ENCODE results near the gene MXRA8. TPM values are rescaled to one million over a fixed set of nuclear protein-coding genes. Genes with fewer than 3 reads are reported as not detected.

MXRA8 gene
- total RNA-seq, 2 experiments from 2014 or later, result 1.6 to 2.9 TPM

DNA sequence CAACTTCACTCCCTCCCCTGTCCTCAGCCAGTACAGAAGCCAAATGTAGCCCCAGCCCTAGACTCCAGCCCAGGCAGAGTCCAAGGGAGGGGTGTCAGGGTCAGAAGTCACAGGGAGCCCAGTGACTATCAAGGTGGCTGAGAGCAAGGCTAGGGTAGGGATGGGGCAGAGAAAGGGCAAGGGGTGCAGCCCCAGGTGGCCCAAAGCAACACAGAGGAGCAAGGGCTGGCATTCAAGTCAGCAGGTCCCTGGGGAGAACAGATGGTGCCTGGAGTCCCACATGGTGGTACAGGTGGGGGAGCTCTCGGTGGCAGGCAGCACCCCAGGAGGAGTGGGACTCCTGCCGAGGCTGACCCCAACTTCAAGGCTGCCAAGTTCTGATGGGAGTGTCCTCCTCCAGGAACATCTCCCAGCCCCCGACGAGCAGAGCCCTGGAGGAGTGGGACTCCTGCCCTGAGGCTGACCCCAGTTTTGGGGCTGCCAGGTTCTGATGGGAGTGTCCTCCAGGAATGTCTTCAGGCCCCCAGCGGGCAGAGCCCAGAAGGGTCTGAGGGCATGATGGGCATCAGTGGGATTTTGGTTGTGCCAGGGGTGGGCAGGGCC lies 5.5 kb downstream of the MXRA8 start:
- H3K27ac ChIP-seq (ENCODE audit: low read depth in 1 of 2, low read length in 2 of 2), result no peak overlapping the region
- H3K4me1 ChIP-seq (ENCODE audit: insufficient read depth, low read length), result peaks cover 37% of the 10 kb centered on the region
- peak overlapping the region; percentile 80 for H3K4me3 Mint-ChIP-seq
- ChIA-PET POLR2A (interaction anchor here (0.6 to 1.2 kb wide), 2 partner anchors 19 to 113 kb away, joined by 3 to 4 read pairs; no protein-coding TSS in a partner anchor), CTCF (interaction anchor here (2.0 kb wide), 1 partner anchor 18 kb away, joined by 9 read pairs; no protein-coding TSS in a partner anchor)
- peaks cover 23% of the 10 kb centered on the region for H3K4me1 Mint-ChIP-seq (ENCODE audit: low read depth)
- H3K27me3 ChIP-seq (ENCODE audit: control insufficient read depth in 1 of 2, insufficient read depth in 2 of 2, low read length in 2 of 2), result peaks cover 22 to 39% of the 10 kb centered on the region in 2 experiments
- no peaks in the 10 kb centered on the region for H3K9me3 Mint-ChIP-seq
- no peak for ATAC-seq (ENCODE audit: poor library complexity)
- peaks cover 30% of the 10 kb centered on the region for H3K27me3 Mint-ChIP-seq
- no peaks in the 10 kb centered on the region for H3K36me3 ChIP-seq (ENCODE audit: insufficient read depth, low read length)
- no peak for DNase-seq
- H3K36me3 Mint-ChIP-seq (ENCODE audit: low read depth), result no peaks in the 10 kb centered on the region
- intact Hi-C loops (cut with DNase I, micrococcal nuclease), result no loop called here
- TF ChIP-seq, protein P1, sequence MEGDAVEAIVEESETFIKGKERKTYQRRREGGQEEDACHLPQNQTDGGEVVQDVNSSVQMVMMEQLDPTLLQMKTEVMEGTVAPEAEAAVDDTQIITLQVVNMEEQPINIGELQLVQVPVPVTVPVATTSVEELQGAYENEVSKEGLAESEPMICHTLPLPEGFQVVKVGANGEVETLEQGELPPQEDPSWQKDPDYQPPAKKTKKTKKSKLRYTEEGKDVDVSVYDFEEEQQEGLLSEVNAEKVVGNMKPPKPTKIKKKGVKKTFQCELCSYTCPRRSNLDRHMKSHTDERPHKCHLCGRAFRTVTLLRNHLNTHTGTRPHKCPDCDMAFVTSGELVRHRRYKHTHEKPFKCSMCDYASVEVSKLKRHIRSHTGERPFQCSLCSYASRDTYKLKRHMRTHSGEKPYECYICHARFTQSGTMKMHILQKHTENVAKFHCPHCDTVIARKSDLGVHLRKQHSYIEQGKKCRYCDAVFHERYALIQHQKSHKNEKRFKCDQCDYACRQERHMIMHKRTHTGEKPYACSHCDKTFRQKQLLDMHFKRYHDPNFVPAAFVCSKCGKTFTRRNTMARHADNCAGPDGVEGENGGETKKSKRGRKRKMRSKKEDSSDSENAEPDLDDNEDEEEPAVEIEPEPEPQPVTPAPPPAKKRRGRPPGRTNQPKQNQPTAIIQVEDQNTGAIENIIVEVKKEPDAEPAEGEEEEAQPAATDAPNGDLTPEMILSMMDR (IDR thresholded peaks at IDR 0.05), result no peak
- H3K9me3 ChIP-seq (ENCODE audit: control insufficient read depth in 1 of 2, insufficient read depth in 1 of 2, low read length in 2 of 2), result peaks cover 0 to 22% of the 10 kb centered on the region in 2 experiments
- peak overlapping the region; percentile 48 for H3K27ac Mint-ChIP-seq
- H3K4me3 ChIP-seq (ENCODE audit: low read length), result no peak overlapping the region

- peak overlapping the region; percentile 48 for H3K27ac Mint-ChIP-seq
- POLR2A ChIA-PET, result interaction anchor here (1.2 to 1.4 kb wide), 2 partner anchors 20 to 23 kb away, joined by 4 read pairs; partner anchors contain the start of gene AURKAIP1
Observed at GRCh38 chr1:1351511-1352427, 6.6 kb downstream of the MXRA8 start.

More at GRCh38 chr1:1351511-1352427, 6.6 kb downstream of the MXRA8 start:
- CTCF ChIA-PET, result no interaction called here
- H3K36me3 Mint-ChIP-seq (ENCODE audit: low read depth), result no peaks in the 10 kb centered on the region
- ATAC-seq (ENCODE audit: poor library complexity) (no peak), DNase-seq (no peak)
- peaks cover 47% of the 10 kb centered on the region for H3K4me1 ChIP-seq (ENCODE audit: insufficient read depth, low read length)
- H3K27me3 Mint-ChIP-seq, result peaks cover 21% of the 10 kb centered on the region
- peaks cover 0 to 18% of the 10 kb centered on the region in 2 experiments for H3K9me3 ChIP-seq (ENCODE audit: control insufficient read depth in 1 of 2, insufficient read depth in 1 of 2, low read length in 2 of 2)
- H3K27me3 ChIP-seq (ENCODE audit: control insufficient read depth in 1 of 2, insufficient read depth in 2 of 2, low read length in 2 of 2), result peaks cover 15 to 32% of the 10 kb centered on the region in 2 experiments
- intact Hi-C loops (cut with DNase I, micrococcal nuclease), result no loop called here
- TF ChIP-seq, protein P1 (IDR thresholded peaks at IDR 0.05), result no peak
- H3K4me1 Mint-ChIP-seq (ENCODE audit: low read depth), result peaks cover 34% of the 10 kb centered on the region
- H3K36me3 ChIP-seq (ENCODE audit: insufficient read depth, low read length), result no peaks in the 10 kb centered on the region
- peak overlapping the region; percentile 80 for H3K4me3 Mint-ChIP-seq
- H3K4me3 ChIP-seq (ENCODE audit: low read length), result no peak overlapping the region
- H3K9me3 Mint-ChIP-seq, result no peaks in the 10 kb centered on the region
- no peak overlapping the region for H3K27ac ChIP-seq (ENCODE audit: low read depth in 1 of 2, low read length in 2 of 2)
